NB4 (cell line): ENCODE measurements around the gene DLX2.

Experiments
- DNase-seq: peaks from one replicate; pipeline ENCODE4 v3.0.0; 2010; ENCODE audit warnings: low read depth
- H3K4me3 ChIP-seq: one replicate; pipeline ENCODE4 v1.5.1; 2011; ENCODE audit warnings: mild to moderate bottlenecking, low read depth, low read length, moderate library complexity
- MYC ChIP-seq: IDR thresholded peaks from 2 replicates; pipeline ENCODE4 v1.6.1; 2011; ENCODE audit warnings: low read depth, low read length
- POLR2A ChIP-seq: IDR thresholded peaks from 2 replicates; pipeline ENCODE4 v1.6.1; 2011; ENCODE audit warnings: mild to moderate bottlenecking; ENCODE audit not compliant: insufficient read length; ENCODE audit errors: extremely low read depth
- TF ChIP-seq, protein P1 (sequence below): IDR thresholded peaks from one replicate; pipeline ENCODE4 v1.5.1; 2012; ENCODE audit warnings: low read depth, low read length
- TF ChIP-seq, protein P2 (sequence below): IDR thresholded peaks from 2 replicates; pipeline ENCODE4 v1.6.1; 2011; ENCODE audit warnings: low read depth, low read length

The DLX2 gene

DNA sequence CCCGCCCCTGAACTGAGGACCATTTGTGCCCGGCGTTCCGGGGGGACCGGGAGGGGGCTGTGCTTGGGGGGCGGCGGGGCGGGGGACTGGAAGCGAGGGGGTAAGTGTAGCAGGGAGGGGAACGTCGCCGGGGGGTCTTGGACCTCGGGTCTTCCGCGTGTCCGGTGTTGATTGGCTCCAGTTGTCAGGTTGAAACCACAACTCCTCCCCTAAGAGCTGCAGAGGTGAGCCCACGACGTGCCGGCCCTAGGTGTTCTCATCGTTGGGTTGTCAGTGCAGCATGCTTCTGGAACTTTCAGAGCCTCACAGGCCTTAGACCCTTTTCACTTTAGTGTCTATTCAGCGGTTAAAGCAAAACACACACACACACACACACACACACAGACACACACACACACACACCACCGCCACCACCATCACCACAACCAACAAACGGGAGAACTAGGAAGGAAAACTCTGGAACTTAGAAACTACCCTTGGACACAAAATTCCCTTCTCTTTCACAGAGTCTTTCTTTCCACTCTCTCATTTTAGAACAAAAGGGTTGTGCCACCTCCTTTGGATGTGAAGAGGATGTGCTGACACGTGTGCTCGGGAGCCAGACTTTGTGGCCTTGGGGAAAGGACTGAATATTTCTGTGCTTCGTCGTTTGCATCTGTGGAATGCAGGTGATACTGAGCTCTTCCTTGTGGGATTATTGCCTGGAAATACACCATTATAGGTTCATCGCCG, 6.7 kb upstream of the DLX2 start:
- DNase-seq: no peak
- no peak for TF ChIP-seq MYC
- TF ChIP-seq POLR2A: no peak
- TF ChIP-seq, protein P1, sequence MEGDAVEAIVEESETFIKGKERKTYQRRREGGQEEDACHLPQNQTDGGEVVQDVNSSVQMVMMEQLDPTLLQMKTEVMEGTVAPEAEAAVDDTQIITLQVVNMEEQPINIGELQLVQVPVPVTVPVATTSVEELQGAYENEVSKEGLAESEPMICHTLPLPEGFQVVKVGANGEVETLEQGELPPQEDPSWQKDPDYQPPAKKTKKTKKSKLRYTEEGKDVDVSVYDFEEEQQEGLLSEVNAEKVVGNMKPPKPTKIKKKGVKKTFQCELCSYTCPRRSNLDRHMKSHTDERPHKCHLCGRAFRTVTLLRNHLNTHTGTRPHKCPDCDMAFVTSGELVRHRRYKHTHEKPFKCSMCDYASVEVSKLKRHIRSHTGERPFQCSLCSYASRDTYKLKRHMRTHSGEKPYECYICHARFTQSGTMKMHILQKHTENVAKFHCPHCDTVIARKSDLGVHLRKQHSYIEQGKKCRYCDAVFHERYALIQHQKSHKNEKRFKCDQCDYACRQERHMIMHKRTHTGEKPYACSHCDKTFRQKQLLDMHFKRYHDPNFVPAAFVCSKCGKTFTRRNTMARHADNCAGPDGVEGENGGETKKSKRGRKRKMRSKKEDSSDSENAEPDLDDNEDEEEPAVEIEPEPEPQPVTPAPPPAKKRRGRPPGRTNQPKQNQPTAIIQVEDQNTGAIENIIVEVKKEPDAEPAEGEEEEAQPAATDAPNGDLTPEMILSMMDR: no peak
- TF ChIP-seq, protein P2, sequence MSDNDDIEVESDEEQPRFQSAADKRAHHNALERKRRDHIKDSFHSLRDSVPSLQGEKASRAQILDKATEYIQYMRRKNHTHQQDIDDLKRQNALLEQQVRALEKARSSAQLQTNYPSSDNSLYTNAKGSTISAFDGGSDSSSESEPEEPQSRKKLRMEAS: no peak
- H3K4me3 ChIP-seq: no peak overlapping the region

GRCh38 chr2:172108587-172108930, 5.9 kb upstream of the DLX2 start:
- TF ChIP-seq POLR2A: no peak
- no peak for TF ChIP-seq MYC
- TF ChIP-seq, protein P2: no peak
- TF ChIP-seq, protein P1: no peak
- no peak overlapping the region for H3K4me3 ChIP-seq
- no peak for DNase-seq

GRCh38 chr2:172107690-172108586, 5.2 kb upstream of the DLX2 start:
- TF ChIP-seq POLR2A (no peak), MYC (no peak)
- TF ChIP-seq, protein P2: no peak
- TF ChIP-seq, protein P1: no peak
- H3K4me3 ChIP-seq: no peak overlapping the region
- DNase-seq: no peak

DNA sequence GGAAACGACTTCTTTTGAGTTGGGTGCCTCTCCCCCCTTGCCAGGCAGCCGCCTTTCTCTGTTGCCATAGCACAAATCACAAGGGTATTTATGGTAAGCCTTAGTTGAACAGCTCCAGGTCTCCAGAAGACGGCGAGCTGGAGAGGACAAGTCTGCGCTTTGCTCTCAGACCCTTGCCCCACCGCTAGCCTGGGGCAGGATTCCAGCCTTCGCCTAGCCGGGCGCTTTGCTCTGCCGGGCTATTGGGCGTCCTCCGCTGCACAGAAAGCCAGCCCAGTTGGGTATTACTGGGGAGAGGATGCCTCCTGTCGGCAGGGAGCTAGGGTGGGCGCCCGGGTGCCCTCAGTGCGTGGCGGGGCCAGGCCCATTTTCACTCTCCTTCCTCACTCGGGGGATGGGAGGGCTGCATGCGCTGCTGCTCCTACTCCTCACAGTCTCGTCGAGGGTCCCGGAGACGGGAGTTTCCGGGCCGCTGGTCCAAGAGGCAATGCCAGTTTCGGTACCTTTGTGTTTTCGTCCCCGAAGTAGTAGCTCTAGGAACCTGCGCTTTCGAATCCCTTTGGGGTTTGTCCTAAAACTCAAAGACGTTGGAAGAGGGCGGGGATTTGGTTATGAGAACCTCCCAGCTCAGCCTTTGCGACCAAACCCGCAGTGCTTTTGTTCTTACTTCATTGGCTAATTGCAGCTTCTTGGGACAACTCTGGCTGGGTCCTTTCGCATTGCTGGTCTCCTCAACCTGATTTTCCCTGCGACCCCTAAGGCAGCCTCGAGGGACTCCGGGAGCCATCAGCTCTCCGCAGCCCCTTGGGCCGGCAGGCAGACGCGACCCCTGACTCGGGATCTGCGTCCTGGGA, 3.6 kb upstream of the DLX2 start:
- DNase-seq: peak; percentile 66
- H3K4me3 ChIP-seq: peak overlapping the region; percentile 40
- TF ChIP-seq, protein P1: peak; percentile 14
- TF ChIP-seq, protein P2: no peak
- no peak for TF ChIP-seq POLR2A
- no peak for TF ChIP-seq MYC

DNA sequence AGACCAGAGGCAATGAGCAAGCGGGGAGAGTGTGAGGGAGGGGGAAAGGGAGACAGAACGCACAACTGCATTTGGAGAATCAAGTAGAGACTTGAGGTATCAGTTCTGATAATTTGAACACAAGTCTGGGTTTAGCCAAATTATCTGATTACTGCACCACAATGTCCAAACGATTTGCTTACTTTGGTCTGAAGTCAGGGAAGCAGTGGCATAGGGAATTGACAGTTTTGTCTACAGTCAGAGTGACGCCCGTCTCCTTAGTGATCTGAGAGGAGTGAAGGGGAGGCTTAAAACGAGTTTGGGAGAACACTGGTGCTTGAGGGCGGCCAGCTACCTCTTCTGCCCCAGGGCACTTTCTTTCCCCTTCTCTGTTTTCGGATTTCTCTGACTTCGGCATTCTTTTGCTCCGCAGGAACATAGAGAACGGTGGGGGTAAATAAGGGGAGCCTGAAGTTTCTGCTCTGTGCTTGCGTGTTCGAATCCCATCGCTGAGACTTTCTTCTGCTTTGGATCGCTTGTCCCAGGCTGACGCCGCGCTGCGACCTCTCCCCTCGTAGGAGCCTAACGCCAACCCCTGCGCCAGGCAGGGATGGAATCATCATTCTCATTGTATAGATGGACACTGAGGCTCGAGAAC, 2.9 kb upstream of the DLX2 start:
- TF ChIP-seq, protein P2: no peak
- no peak for TF ChIP-seq MYC
- TF ChIP-seq, protein P1: no peak
- no peak for TF ChIP-seq POLR2A
- DNase-seq: no peak
- H3K4me3 ChIP-seq: no peak overlapping the region
